Stomach (tissue), 4 donors: ENCODE data around the gene CRTC3.

ENCODE experiments used
- EP300 ChIP-seq: sonication (generic); formaldehyde crosslinking; IDR thresholded peaks from one replicate; pipeline ENCODE4 v1.6.1; 2017; ENCODE audit warnings: antibody characterized with exemption
- POLR2A ChIP-seq, 4 donors: fragments of 450-650 bp; IDR thresholded peaks; one replicate each; pipeline ENCODE4 v1.6.1; 2016; ENCODE audit warnings: antibody characterized with exemption in 4 of 4, control low read depth in 2 of 4, mild to moderate bottlenecking in 1 of 4, moderate library complexity in 1 of 4
- TF ChIP-seq, protein P1 (sequence below), 7 experiments: fragments of 450-650 bp in 4 of 7; fragments of 200-600 bp in 3 of 7; sonication (generic) in 3 of 7; IDR thresholded peaks; one replicate each; pipeline ENCODE4 v1.5.1; 2016 to 2019; ENCODE audit warnings: antibody characterized with exemption in 7 of 7, control low read depth in 2 of 7, mild to moderate bottlenecking in 1 of 7

DNA sequence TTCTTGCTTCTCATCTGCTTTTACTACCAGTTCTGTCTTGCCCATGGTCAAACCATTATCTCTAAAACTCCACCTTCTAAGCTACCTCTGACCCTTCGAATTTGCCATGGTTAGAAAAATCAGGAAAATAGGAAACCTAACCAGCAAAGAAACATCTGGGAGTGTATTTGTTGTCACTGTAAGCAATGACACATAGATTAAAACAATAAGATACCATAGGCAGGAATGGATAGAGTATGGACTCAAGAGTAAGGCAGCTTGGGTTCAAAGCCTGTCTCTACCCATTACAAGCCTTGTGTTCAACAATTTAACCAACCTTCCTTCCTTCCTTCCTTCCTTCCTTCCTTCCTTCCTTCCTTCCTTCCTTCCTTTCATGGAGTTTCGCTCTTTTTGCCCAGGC is 34.9 kb downstream of the CRTC3 start:
- TF ChIP-seq, protein P1, sequence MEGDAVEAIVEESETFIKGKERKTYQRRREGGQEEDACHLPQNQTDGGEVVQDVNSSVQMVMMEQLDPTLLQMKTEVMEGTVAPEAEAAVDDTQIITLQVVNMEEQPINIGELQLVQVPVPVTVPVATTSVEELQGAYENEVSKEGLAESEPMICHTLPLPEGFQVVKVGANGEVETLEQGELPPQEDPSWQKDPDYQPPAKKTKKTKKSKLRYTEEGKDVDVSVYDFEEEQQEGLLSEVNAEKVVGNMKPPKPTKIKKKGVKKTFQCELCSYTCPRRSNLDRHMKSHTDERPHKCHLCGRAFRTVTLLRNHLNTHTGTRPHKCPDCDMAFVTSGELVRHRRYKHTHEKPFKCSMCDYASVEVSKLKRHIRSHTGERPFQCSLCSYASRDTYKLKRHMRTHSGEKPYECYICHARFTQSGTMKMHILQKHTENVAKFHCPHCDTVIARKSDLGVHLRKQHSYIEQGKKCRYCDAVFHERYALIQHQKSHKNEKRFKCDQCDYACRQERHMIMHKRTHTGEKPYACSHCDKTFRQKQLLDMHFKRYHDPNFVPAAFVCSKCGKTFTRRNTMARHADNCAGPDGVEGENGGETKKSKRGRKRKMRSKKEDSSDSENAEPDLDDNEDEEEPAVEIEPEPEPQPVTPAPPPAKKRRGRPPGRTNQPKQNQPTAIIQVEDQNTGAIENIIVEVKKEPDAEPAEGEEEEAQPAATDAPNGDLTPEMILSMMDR (IDR thresholded peaks at IDR 0.05) = no peak
- no peak for TF ChIP-seq POLR2A (IDR thresholded peaks at IDR 0.05)
- no peak for TF ChIP-seq EP300
